B cell (primary cell): ENCODE data around the gene SLC38A1. TPM values are rescaled to one million over a fixed set of nuclear protein-coding genes. Genes with fewer than 3 reads are reported as not detected.
"Not testable (repeated sequence)": the region's sequence is repeated elsewhere in the genome, so short reads cannot be mapped to it uniquely, and the experiment has no call there.

ENCODE experiments used
- ATAC-seq: fragments of 200-7000 bp; cut with Tn5 transposase; one replicate; pipeline ENCODE4 v1.10.0; 2021; ENCODE audit warnings: low read depth, mild to moderate bottlenecking, moderate number of reproducible peaks, moderate library complexity
- CTCF ChIA-PET: fragments of 350-600 bp; sonication (Branson Sonifier 250); formaldehyde crosslinking; loops from one replicate; lab custom pipeline; 2021; ENCODE audit warnings: antibody characterized with exemption, inconsistent platforms; lab: Charles Lee
- POLR2A ChIA-PET: fragments of 350-600 bp; sonication (Branson Sonifier 250); formaldehyde crosslinking; loops from one replicate; lab custom pipeline; 2021; ENCODE audit warnings: antibody characterized with exemption; lab: Charles Lee
- DNase-seq: peaks from one replicate; pipeline ENCODE4 v3.0.0; 2013
- H2AFZ ChIP-seq: 2 replicates; pipeline ENCODE4 v1.6.1; 2012; ENCODE audit warnings: mild to moderate bottlenecking, low read depth, low read length; ENCODE audit not compliant: insufficient read depth, poor library complexity, severe bottlenecking
- H3K27ac ChIP-seq, 2 donors: 1 replicate in 1 of 2; 2 replicates in 1 of 2; pipeline ENCODE4 v1.5.1; 2012 to 2013; ENCODE audit warnings: low read length in 2 of 2, mild to moderate bottlenecking in 2 of 2, moderate library complexity in 1 of 2
- H3K27me3 ChIP-seq, 4 experiments: fragments of 200-600 bp in 1 of 4; sonication (generic) in 1 of 4; replicated peaks in 1 of 4; 1 replicate in 2 of 4; 2 replicates in 2 of 4; pipeline versions ENCODE4 v1.6.1 to v1.7.0; 2013 to 2016; ENCODE audit warnings: low read length in 3 of 4, mild to moderate bottlenecking in 2 of 4, mixed read lengths in 1 of 4, moderate library complexity in 1 of 4; ENCODE audit not compliant: insufficient read depth in 4 of 4, control insufficient read depth in 3 of 4; ENCODE audit errors: control extremely low read depth in 1 of 4
- H3K36me3 ChIP-seq, 2 experiments: replicated peaks in 1 of 2; 1 replicate in 1 of 2; 2 replicates in 1 of 2; pipeline versions ENCODE4 v1.6.1 to v1.7.1; 2013; ENCODE audit warnings: low read length in 1 of 2; ENCODE audit not compliant: insufficient read depth in 2 of 2, control insufficient read depth in 1 of 2; ENCODE audit errors: control extremely low read depth in 1 of 2, extremely low read depth in 1 of 2
- H3K4me1 ChIP-seq, 2 donors: fragments of 200-600 bp in 1 of 2; sonication (generic) in 1 of 2; 1 replicate in 1 of 2; 2 replicates in 1 of 2; pipeline versions ENCODE4 v1.5.1 to v1.6.1; 2013 to 2017; ENCODE audit warnings: low read length in 2 of 2; ENCODE audit not compliant: control insufficient read depth in 2 of 2, insufficient read depth in 2 of 2
- H3K4me2 ChIP-seq: replicated peaks from 2 replicates; pipeline ENCODE3; 2012; ENCODE audit warnings: mild to moderate bottlenecking, low read depth, low read length; ENCODE audit not compliant: poor library complexity, severe bottlenecking
- H3K4me3 ChIP-seq, 5 experiments: fragments of 200-600 bp in 1 of 5; sonication (generic) in 1 of 5; 1 replicate in 3 of 5; 2 replicates in 2 of 5; pipeline versions ENCODE4 v1.5.1 to v1.7.0; 2011 to 2016; ENCODE audit warnings: low read length in 4 of 5, mild to moderate bottlenecking in 4 of 5, low read depth in 2 of 5, control low read depth in 1 of 5, moderate library complexity in 1 of 5; ENCODE audit not compliant: insufficient read depth in 1 of 5; ENCODE audit errors: control extremely low read depth in 1 of 5, extremely low read depth in 1 of 5
- H3K79me2 ChIP-seq: fragments of 200-600 bp; sonication (generic); one replicate; pipeline ENCODE4 v1.6.0; 2016; ENCODE audit warnings: low read length; ENCODE audit not compliant: control insufficient read depth, insufficient read depth
- H3K9ac ChIP-seq: fragments of 200-600 bp; sonication (generic); 2 replicates; pipeline ENCODE4 v1.6.1; 2017; ENCODE audit warnings: mild to moderate bottlenecking, low read length, moderate library complexity
- H3K9me3 ChIP-seq, 3 donors: one replicate each; pipeline versions ENCODE4 v1.6.1 to v1.7.1; 2013; ENCODE audit warnings: low read length in 2 of 3; ENCODE audit not compliant: control insufficient read depth in 2 of 3, insufficient read depth in 1 of 3; ENCODE audit errors: control extremely low read depth in 1 of 3
- H4K20me1 ChIP-seq: 2 replicates; pipeline ENCODE4 v1.6.0; 2012; ENCODE audit warnings: mild to moderate bottlenecking, low read length; ENCODE audit not compliant: insufficient read depth, control insufficient read depth, poor library complexity, severe bottlenecking
- H3K27ac Mint-ChIP-seq: one replicate; pipeline ENCODE4 v1.8.0; 2021; ENCODE audit warnings: mixed read lengths
- H3K27me3 Mint-ChIP-seq: one replicate; pipeline ENCODE4 v1.8.0; 2021; ENCODE audit warnings: mixed read lengths
- H3K4me1 Mint-ChIP-seq: one replicate; pipeline ENCODE4 v1.8.0; 2021; ENCODE audit warnings: mixed read lengths
- H3K4me3 Mint-ChIP-seq: one replicate; pipeline ENCODE4 v1.8.0; 2021; ENCODE audit warnings: mixed read lengths
- H3K9me3 Mint-ChIP-seq: one replicate; pipeline ENCODE4 v1.8.0; 2022; ENCODE audit warnings: mixed read lengths; ENCODE audit not compliant: insufficient read depth
- EZH2 ChIP-seq: IDR thresholded peaks from 2 replicates; pipeline ENCODE4 v1.6.1; 2012; ENCODE audit warnings: borderline replicate concordance, low read depth, mild to moderate bottlenecking, moderate library complexity, low read length; ENCODE audit not compliant: insufficient read depth, poor library complexity, severe bottlenecking
- WGBS: methylation state at CpG from one replicate; pipeline ENCODE4 v1.1.5; 2013; ENCODE audit warnings: missing lambda C conversion rate; ENCODE audit not compliant: insufficient coverage; 5-methylcytosine and 5-hydroxymethylcytosine counted together
- intact Hi-C: fragments of 100-400 bp; cut with micrococcal nuclease; formaldehyde crosslinking; loops from one replicate; pipeline ENCODE4 v1.10.0; 2022
- polyA plus RNA-seq: library from polyadenylated mRNA; depleted of rRNA; stranded (reverse); fragments of >200 nt; gene quantifications from 2 replicates; pipeline ENCODE4 v1.2.3, GENCODE V29; 2012
- total RNA-seq, 2 donors: library from RNA; stranded (reverse); fragments of 120-200 nt in 1 of 2; gene quantifications; 1 replicate in 1 of 2; 2 replicates in 1 of 2; pipeline versions ENCODE4 v1.2.3 to v1.2.4, GENCODE V29; 2013 to 2022
- TF ChIP-seq, protein P1 (sequence below): fragments of 200-600 bp; IDR thresholded peaks from one replicate; pipeline ENCODE4 v1.8.0; 2022; ENCODE audit warnings: antibody characterized with exemption, mild to moderate bottlenecking

Gene SLC38A1
- total and polyA plus RNA-seq, 2 donors (not counting 1 experiment from before 2014, with no cell fraction given) = 38.1 to 205 TPM

DNA sequence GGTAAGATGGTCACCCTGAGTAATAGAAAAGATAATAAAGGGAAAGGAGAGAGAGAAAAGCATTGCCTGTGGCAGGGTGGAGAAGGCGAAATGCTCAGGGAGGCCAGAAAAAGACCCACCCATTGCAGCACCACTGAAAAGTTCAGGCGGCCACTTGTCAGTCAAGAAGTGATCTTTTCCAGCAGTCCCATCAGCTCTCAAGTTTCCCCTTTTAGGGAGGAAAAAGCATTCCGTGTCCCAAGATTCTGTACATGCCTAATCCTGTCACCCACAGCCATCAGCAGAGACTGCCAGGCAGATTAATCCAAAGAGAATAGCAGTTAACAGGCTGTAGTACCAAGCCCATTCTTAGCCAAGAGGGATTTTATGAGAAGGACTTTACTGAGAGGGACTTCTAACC is 11.9 kb downstream of the SLC38A1 start:
- Mint-ChIP-seq H3K9me3 (no peaks in the 10 kb centered on the region), H3K4me1 (peaks cover 50% of the 10 kb centered on the region), H3K27me3 (no peaks in the 10 kb centered on the region), H3K27ac (peak overlapping the region; percentile 16), H3K4me3 (peak overlapping the region; percentile 3)
- Histone ChIP-seq H2AFZ (no peak overlapping the region), H3K4me2 (peak overlapping the region; percentile 29), H3K27ac (peak overlapping the region in 1 of 2 donors; percentile 61), H3K36me3 (peaks cover 0 to 57% of the 10 kb centered on the region in 2 experiments), H3K4me3 (no peak overlapping the region), H3K9me3 (peaks cover 0 to 3% (median 3%) of the 10 kb centered on the region in 3 donors), H3K9ac (no peak overlapping the region), H3K79me2 (peaks cover 99% of the 10 kb centered on the region), H4K20me1 (peaks cover 73% of the 10 kb centered on the region), H3K27me3 (no peaks in the 10 kb centered on the region), H3K4me1 (peaks cover 56% of the 10 kb centered on the region in 2 donors)
- ATAC-seq = no peak
- ChIA-PET POLR2A (no interaction called here), CTCF (no interaction called here)
- 100% methylated on average over 2 of the region's 3 CpGs for WGBS
- intact Hi-C loops = no loop called here
- TF ChIP-seq, protein P1, sequence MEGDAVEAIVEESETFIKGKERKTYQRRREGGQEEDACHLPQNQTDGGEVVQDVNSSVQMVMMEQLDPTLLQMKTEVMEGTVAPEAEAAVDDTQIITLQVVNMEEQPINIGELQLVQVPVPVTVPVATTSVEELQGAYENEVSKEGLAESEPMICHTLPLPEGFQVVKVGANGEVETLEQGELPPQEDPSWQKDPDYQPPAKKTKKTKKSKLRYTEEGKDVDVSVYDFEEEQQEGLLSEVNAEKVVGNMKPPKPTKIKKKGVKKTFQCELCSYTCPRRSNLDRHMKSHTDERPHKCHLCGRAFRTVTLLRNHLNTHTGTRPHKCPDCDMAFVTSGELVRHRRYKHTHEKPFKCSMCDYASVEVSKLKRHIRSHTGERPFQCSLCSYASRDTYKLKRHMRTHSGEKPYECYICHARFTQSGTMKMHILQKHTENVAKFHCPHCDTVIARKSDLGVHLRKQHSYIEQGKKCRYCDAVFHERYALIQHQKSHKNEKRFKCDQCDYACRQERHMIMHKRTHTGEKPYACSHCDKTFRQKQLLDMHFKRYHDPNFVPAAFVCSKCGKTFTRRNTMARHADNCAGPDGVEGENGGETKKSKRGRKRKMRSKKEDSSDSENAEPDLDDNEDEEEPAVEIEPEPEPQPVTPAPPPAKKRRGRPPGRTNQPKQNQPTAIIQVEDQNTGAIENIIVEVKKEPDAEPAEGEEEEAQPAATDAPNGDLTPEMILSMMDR = no peak
- no peak for TF ChIP-seq EZH2
- no peak for DNase-seq

DNA sequence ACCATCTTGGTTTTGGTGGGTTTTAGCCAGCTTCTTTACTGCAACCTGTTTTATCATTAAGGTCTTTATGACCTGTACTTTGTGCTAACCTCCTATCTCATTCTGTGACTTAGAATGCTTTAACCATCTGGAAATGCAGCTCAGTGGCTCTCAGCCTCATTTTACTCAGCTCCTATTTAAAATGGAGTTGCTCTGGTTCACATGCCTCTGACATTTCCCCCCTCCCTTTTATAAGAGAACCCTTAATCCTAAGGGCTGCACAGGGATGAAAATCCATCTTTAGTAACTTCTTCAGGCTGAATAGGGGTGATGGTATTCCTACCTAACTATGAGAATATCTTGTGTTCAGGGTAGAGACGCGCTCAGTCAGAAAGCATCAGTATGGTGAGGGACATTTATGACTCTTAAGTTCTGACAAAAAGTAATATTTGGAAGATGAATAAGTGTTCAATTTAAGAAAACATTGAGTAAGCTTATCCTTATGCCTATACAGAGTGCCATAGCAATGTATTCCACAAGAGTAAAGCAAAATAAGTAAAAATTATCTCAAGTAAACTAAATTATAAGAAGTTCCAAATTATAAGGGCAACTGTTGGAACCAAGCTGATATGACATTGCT is 15.2 kb downstream of the SLC38A1 start:
- H4K20me1 ChIP-seq = peaks cover 43% of the 10 kb centered on the region
- no peak for DNase-seq
- Mint-ChIP-seq H3K4me3 (no peak overlapping the region), H3K27ac (peak overlapping the region; percentile 42), H3K27me3 (no peaks in the 10 kb centered on the region), H3K9me3 (no peaks in the 10 kb centered on the region), H3K4me1 (peaks cover 69% of the 10 kb centered on the region)
- H3K27ac ChIP-seq = peak overlapping the region in 1 of 2 donors; percentile 26
- H3K79me2 ChIP-seq = peaks cover 99% of the 10 kb centered on the region
- whole genome bisulfite sequencing = no CpG with 5 or more reads among the region's 2 CpGs
- ChIA-PET CTCF (interaction anchor here (0.6 kb wide), 1 partner anchor 58 kb away, joined by 3 read pairs; no protein-coding TSS in a partner anchor), POLR2A (no interaction called here)
- H2AFZ ChIP-seq = no peak overlapping the region
- H3K4me2 ChIP-seq = no peak overlapping the region
- H3K36me3 ChIP-seq = peaks cover 0 to 51% of the 10 kb centered on the region in 2 experiments
- H3K9me3 ChIP-seq = peaks cover 1 to 7% (median 3%) of the 10 kb centered on the region in 3 donors
- no peak for ATAC-seq
- H3K9ac ChIP-seq = no peak overlapping the region
- no peaks in the 10 kb centered on the region for H3K27me3 ChIP-seq
- intact Hi-C loops = no loop called here
- TF ChIP-seq, protein P1 = no peak
- TF ChIP-seq EZH2 = no peak
- peaks cover 26 to 35% of the 10 kb centered on the region in 2 donors for H3K4me1 ChIP-seq
- H3K4me3 ChIP-seq = no peak overlapping the region

DNA sequence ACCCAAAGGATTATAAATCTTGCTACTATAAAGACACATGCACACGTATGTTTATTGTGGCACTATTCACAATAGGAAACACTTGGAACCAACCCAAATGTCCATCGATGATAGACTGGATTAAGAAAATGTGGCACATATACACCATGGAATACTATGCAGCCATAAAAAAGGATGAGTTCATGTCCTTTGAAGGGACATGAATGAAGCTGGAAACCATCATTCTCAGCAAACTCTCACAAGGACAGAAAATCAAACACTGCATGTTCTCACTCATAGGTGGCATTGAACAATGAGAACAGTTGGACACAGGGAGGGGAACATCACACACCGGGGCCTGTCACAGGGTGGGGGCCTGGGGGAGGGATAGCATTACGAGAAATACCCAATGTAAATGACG is 16.8 kb downstream of the SLC38A1 start:
- intact Hi-C loops, H3K27ac Mint-ChIP-seq, H3K4me2 ChIP-seq, H3K9me3 ChIP-seq, H2AFZ ChIP-seq, H3K27me3 ChIP-seq, ATAC-seq, POLR2A ChIA-PET, H3K27me3 Mint-ChIP-seq, H3K9ac ChIP-seq, H3K27ac ChIP-seq, H3K4me3 ChIP-seq, H3K4me3 Mint-ChIP-seq, CTCF ChIA-PET, DNase-seq: not testable (repeated sequence)
- Histone ChIP-seq H3K79me2 (peaks cover 97% of the 10 kb centered on the region), H4K20me1 (peaks cover 32% of the 10 kb centered on the region), H3K36me3 (peaks cover 0 to 42% of the 10 kb centered on the region in 2 experiments), H3K4me1 (peaks cover 10 to 19% of the 10 kb centered on the region in 2 donors)
- Mint-ChIP-seq H3K4me1 (peaks cover 73% of the 10 kb centered on the region), H3K9me3 (peaks cover 10% of the 10 kb centered on the region)
- no CpG with 5 or more reads among the region's 5 CpGs for WGBS
